Left ventricle myocardium superior (tissue), 1 donor: ENCODE data around the gene XYLT1. TPM values are rescaled to one million over a fixed set of nuclear protein-coding genes. Genes with fewer than 3 reads are reported as not detected.

Experiments used
- ATAC-seq: fragments of 200-7000 bp; cut with Tn5 transposase; one replicate; pipeline ENCODE4 v1.9.1; 2020; ENCODE audit warnings: mild to moderate bottlenecking, moderate library complexity
- DNase-seq: peaks from one replicate; pipeline ENCODE4 v3.0.0-alpha.2; 2020
- intact Hi-C: fragments of 100-400 bp; cut with micrococcal nuclease; formaldehyde crosslinking; loops from one replicate; pipeline ENCODE4 v1.11.0; 2022
- total RNA-seq: library from RNA; stranded (reverse); fragmentation: NEBNext Ultra II Directional; extraction: Animal tissue kit (Norgen Biotek cat#: 25700); gene quantifications from one replicate; pipeline ENCODE4 v1.2.1, GENCODE V29; 2021
- donor health status: DM: no; HTN: yes; CAD: no; lungs with severe emphysema.

Gene XYLT1
- total RNA-seq, 1 donor from 2014 or later, result 1.6 TPM

DNA sequence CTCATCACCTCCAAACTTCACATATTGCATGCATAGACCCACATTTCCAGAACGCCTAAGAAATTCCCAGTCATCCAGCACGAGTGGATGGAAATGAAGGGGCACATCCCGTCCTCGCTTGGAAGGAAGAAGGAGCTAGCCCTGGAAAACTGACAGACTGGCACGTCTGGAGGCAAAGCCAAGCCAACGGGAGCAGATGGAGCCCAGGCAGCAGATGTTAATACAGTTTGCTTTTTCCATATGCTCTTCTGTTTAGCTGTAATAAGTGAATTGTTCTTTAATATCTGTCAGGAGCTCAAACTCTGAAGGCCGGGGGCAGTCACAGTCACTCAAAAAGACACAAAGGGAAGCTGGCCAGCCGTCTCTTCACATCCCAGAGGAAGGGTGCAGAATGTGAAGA is 187.7 kb downstream of the XYLT1 start:
- ATAC-seq (no peak), DNase-seq (no peak)
- intact Hi-C loops, result no loop called here

DNA sequence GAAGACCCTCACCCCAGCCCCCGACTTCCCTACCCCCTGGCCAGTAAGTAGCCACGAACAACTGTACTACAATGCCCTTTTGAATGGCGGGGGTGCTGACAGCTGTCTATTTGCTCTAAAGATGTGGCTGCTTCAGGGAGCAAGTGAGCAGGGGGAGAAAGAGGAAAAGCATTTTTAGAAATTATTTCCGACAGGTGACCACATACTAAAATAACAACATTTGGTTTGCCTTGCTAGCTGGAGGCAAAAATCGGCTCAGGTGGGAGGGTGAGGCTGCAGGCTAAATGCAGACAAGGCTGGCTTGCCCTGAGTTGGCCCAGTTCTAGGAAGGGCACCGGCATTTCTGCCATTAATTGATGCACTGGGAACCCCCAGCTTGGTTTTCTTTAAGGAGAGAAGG is 188.5 kb downstream of the XYLT1 start:
- intact Hi-C loops, result no loop called here
- no peak for DNase-seq
- ATAC-seq, result no peak

DNA sequence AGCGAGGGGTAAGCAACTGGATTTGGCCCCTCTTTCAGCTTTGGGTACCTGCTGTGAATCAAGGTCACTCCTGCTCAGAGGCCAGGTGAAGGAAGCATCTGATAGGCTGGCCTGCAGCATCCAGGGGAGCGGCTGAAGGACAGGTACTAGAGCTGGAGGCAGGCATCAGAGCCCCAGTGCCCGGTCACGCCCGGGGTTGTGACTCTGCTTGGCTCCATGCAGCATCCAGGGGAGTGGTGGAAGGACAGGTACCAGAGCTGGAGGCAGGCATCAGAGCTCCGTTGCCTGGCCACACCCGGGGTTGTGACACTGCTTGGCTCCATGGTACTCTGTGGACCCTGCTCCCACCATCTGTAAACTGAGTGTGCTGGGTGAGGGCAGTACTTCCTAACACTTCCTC is 189.7 kb downstream of the XYLT1 start:
- intact Hi-C loops, result no loop called here

DNA sequence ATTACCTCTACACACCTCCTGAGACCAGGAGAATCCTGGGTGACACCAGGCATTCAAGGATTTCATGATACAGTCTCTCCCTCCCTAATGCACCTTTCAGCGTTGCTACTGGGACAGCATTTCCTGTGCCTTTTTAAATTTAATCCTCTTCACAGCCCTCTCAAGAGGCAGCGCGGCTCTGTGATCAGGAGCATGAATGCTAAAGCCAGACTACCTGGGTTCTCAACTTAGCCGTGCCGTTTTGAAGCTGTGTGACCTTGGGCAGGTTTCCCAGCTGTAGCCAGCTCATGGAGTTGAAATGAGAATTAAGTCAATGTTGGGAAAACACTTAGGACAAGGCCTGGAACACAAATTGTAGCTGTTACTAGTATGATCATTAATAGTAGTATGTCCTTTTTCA is 191.8 kb downstream of the XYLT1 start:
- ATAC-seq (no peak), DNase-seq (no peak)
- intact Hi-C loops, result loop anchor here (5.0 kb wide), 1 partner anchor 188 kb away; no protein-coding TSS in a partner anchor

More for the DNA sequence above, 189.7 kb downstream of the XYLT1 start:
- ATAC-seq (no peak), DNase-seq (no peak)

DNA sequence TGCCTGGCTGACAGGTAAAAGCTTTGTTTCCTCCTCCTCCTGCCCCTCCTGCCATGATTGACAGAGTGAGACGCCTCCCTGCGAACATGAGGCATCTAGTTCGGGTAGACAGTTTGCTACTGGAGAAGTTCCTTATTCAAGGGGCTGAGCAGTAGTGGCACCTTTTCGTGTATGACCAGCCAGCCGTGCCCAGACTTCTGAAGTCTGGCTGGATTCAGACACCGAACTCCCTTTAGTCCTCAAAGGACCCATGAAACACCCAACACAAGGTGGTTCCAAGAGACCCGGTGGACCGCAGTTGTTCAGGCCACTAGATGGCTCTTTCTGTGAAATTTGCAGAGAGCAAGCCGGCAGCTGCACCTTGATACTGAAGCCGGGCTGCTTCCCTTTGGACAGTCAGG is 192.8 kb downstream of the XYLT1 start:
- ATAC-seq (peak; percentile 74), DNase-seq (peak; percentile 61)
- intact Hi-C loops, result loop anchor here (5.0 kb wide), 1 partner anchor 189 kb away; no protein-coding TSS in a partner anchor

DNA sequence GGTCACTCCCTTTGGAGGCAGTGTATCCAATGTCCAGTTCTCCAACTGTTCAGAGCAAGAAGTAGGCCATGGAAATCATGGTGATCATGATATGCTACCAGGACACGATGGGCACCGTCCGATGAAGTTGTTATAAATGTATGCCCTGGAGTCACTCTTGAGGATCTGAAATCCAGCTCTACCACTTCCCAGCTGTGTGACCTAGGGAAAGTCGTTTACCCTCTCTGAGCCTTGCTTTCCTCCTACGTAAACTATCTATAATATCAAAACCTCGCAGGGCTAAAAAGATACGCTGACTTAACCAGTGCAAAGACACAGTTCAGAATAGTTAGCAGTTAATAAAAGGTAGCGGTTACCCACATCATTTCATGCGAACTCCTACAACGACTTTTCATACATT is 194.2 kb downstream of the XYLT1 start:
- DNase-seq (no peak), ATAC-seq (no peak)
- intact Hi-C loops, result loop anchor here (5.0 kb wide), 1 partner anchor 191 kb away; no protein-coding TSS in a partner anchor

DNA sequence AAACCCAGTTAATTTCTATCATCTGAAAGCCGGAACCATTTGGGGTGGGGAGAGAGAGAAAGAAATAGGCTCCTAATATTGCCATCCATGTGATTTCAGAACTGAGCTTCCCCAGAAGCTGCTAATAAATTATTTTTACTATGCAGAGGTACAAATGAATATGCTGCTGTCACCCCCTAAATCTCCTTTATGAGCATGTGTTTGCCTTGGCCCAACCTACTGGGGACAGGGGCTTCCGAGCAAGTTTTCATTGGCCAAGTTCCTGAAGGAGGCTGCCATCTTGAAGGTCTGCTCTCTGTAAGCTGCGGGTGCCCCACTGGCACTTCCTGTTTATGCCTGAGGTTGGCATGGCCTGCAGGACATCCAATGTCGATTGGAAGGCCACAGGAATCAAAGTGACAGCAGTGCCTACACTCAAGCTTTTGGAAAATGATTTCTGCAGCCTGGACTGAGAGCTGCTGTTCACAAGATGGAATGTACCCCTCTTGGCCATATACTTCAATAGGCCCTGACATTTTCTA is 194.7 kb downstream of the XYLT1 start:
- intact Hi-C loops, result loop anchor here (5.0 kb wide), 1 partner anchor 191 kb away; no protein-coding TSS in a partner anchor
- ATAC-seq (no peak), DNase-seq (no peak)

DNA sequence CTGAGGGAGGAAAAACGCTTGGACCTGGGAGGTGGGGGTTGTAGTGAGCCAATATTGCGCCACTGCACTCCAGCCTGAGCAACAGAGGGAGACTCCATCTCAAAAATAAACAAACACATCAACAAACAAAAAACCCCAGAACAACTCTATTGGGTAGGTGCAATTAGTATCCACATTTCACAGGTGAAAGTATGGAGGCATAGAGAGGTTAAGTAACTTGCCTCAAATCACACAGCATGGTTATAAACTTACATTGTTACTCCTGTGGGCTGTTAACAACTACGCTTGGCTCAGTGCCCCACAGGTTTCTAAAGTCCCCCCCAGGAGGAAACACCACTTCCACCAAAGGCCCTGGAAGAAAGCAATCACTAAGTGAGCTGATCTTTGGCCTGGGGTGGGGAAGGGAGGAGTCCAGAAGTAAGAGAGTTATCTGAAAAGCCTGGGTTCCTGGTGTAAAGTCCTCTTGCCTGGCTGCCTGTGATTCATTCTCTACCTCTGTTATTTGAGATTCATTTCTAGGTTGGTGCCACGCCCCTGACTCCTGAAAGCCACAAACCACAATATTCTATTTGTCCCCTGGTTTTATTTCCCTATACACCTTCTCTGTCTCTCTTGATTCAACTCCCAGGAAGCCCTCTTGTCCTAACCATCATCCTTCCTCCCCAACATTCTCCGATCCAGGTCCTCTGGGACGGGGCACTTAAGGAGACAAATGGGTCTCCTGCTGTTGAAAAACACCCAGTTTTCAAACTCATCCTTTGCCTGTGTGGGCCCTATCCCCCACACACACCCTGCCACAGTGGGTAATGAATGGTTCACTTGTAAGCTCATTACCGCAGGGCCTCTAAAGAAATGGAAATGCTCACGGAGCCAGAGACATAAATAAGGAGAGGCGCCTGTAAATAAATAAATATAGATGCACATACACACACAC is 195.4 kb downstream of the XYLT1 start:
- intact Hi-C loops, result loop anchor here (5.0 kb wide), 1 partner anchor 192 kb away; no protein-coding TSS in a partner anchor
- ATAC-seq, result no peak

DNA sequence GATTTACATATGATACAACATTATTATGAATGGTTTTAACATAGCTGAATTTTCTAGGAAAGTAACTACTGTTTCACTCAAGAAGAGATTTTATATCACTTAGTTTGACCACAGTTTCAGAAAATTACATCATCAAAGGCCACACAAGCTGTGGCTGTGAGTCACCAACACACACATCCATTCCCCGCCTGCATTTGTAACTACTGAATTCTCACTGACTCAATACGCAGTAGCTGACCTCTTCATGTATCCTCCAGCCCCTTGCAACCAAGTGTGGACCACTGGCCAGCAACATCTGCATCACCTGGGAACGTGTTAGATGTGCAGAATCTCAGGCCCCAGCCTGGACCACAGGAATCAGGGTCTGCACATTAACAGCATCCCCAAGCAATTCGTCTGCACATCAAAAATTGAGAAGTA is 197.6 kb downstream of the XYLT1 start:
- intact Hi-C loops, result no loop called here
- DNase-seq (no peak), ATAC-seq (peak; percentile 56)

More for the DNA sequence above, 195.4 kb downstream of the XYLT1 start:
- no peak for DNase-seq

DNA sequence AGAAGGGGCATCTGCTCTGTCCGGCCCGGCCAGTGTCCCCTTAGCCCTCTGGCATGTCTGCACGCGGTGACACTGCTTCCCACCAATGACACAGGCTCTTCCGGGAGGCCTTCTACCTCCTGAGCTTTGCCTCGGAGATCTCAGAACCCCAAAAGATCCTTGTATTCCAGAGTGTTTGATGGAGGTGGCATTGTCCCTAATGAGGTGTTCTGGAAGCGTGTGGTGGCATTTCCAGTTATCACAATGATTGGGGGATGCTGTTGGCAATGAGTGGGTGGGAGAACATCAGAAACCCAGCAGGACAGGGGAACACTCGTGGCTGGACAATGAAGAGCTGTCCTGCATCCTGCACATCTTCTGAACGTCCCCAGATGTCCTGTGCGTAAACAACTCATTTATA is 198.0 kb downstream of the XYLT1 start:
- intact Hi-C loops, result no loop called here
- ATAC-seq, result no peak
- DNase-seq, result no peak

DNA sequence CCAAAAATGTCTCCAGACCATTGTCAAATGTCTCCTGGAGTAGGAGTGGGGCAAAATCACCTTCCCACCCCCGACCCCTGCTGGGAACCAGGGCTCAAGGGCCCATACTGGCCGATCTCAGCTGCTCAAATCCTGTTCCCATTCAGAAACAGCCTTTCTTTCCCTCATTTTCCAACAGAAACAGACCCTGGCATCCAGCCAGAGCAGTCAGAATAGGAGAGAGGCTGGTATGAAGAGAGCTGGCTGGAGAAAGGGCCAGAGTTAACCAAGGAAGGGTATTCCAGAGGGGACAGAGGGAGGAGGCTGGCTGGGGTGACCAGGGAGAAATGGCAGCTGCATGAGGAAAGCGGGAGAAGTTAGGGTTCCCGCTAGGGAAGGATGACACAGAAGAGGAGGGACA is 199.1 kb downstream of the XYLT1 start:
- intact Hi-C loops, result no loop called here
- no peak for ATAC-seq

DNA sequence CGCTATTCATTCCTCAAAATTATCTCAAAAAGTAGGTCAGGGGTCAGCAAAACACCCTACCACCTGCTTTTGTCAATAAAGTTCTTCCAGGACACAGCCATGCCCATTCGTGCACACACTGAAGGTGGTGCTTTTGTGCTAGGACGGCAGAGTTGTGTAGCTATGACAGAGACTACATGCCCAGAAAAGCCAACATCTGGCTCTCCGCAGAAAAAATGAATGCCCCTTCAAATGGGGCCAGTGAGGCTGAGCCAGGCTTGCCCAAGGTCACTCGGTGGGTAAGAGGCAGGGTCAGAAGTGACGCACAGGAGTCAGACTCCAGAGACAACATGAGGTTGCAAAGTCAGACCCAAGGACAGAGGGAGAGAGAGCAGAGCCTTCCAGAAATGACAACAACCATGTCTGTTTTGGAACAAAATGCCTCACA is 200.1 kb downstream of the XYLT1 start:
- peak; percentile 62 for ATAC-seq
- intact Hi-C loops, result no loop called here
- DNase-seq, result no peak

More for the DNA sequence above, 199.1 kb downstream of the XYLT1 start:
- DNase-seq, result no peak

DNA sequence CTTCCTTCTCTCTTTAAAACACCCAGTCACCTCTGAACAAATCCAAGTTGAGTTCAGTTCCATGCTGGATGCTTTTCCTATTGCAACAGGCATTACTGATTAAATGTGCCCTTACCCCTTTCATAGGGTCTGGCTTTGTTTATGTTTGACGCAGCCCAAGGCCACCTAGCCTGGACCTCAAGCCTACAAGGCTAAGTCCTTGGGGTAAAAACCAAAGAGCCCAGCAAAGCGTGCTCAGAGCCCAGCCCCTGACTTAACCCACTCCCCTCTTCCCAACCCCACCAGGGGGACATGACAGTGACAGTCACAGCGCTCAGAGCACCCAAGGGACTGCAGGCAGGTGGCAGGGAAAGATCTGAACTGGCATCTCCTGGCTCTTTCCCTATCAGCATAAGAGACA is 200.6 kb downstream of the XYLT1 start:
- no peak for DNase-seq
- no peak for ATAC-seq
- intact Hi-C loops, result no loop called here

DNA sequence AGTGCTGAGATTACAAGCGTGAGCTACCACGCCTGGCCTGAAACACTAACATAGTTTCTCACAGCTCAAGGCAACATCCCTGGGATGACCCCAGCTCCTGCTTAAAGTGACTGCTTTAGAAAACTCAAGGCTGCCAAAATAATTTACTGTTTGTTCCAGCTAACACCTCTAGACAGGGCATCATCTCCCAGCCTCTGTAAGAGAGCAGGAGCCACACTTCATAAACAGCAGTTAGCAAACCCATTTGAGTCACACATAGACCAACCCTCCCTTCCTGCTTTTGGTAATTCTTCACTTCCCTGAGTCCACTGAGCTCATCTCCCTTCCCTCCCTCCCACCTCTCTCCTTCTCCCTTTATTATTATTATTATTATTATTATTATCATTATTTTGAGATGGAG is 201.3 kb downstream of the XYLT1 start:
- intact Hi-C loops, result no loop called here
- DNase-seq (no peak), ATAC-seq (no peak)

DNA sequence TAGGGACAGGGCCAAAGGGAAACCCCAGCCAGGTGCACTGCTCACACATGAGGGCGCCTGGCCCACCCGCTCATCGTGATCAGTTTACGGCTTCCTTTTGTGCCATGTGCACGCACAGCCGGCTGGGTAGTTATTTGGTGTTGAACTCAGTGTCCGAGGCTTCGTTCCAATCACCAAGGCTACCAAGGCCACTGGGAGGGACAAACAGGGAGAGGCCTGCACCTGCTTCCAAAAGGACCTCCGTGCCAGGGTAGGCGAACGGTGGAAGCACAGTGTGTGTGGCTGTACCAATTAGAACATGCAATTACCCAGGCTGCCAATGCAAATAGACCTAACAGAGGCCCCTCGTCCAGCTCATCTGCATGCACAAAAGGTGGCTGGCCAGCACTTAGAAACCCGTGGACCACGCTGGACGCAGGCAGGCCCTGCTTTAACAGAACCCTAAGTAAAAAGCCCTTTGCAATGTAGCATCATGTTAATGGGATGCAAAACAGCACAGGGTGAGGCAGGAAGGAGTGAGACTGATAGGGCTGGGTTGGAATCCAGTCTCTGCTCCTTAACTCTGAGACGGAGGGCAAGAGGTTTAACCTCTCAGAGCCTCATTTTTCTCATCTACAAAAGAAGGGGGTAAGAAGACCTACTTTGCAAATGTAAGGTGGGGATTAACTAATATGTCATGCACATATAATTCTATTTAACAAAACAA is 204.0 kb downstream of the XYLT1 start:
- DNase-seq (no peak), ATAC-seq (no peak)
- intact Hi-C loops, result no loop called here

DNA sequence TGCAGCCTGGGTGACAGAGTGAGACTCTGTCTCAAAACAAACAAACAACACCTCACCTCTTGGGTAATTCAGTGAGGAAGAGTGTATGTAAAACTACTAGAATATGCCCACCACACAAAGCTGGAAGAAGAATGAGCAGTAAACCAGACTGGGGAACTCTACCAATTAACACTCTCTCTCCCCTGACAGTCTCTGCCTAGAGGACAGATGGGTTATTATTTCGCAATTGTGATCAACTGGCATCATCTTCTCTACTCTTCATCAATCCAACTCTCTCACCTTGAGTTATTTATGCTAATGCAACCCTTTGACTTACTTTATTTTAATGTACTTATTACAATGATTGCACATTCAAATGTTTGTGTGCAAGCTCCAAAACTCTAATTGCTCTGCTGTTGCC is 205.6 kb downstream of the XYLT1 start:
- intact Hi-C loops, result no loop called here
- ATAC-seq, result no peak
- DNase-seq, result no peak

DNA sequence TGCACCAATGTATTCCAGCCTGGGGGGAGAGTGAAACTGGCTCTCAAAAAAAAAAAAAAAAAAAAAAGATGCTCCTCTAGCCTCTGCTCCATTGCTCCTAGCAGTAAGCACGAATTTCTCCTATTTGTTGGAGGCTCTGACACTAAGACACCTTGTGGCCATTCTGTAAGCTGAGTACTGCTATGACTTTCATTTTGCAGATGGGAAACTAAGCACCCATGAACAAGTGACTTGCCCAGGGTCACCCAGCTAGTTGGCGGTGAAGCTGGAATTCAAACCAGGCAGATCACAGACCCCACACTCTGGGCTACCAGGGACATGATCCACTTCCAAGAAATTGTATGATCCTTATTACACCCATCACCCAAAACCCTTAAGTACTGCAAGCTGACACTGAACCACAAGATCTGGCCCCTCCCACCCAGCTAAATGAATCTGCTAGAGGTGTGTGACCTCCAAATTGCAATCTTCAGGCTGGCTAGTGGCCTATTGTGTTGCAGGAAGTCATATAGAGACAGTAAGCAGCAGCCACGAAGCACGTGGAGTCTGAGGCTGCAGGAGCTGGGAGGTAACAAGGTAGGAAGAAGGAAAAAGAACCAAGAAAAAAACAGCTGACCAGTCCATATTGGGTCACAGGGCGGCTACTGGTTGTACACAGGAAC is 209.4 kb downstream of the XYLT1 start:
- intact Hi-C loops, result no loop called here
- no peak for DNase-seq
- no peak for ATAC-seq

DNA sequence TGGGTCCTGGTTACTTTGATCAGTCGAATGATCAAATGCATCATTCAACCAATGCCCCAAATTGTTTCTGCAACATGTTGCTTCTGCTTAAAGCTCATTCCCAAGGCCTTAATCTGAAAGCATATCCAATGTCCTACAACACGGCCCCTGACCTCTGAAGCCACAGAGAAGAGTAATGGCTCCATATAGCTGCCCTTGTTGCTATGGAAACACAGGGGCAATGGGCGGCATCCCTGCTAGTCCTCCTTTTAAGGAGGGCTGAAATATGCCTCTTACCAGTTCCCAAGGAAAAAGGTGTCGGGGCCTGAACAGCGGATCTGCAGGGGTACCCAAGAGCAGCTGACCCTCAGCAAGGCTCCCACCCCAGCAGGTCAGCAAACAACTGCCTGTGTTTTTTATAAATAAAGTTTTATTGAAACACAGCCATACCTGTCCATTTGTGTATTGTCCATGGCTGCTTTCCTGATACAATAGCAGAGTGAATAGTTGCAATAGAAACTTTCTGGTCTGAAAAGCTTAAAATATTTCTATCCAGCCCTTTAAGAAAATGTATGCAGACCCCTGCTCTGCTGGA is 210.4 kb downstream of the XYLT1 start:
- intact Hi-C loops, result no loop called here
- ATAC-seq (no peak), DNase-seq (no peak)

DNA sequence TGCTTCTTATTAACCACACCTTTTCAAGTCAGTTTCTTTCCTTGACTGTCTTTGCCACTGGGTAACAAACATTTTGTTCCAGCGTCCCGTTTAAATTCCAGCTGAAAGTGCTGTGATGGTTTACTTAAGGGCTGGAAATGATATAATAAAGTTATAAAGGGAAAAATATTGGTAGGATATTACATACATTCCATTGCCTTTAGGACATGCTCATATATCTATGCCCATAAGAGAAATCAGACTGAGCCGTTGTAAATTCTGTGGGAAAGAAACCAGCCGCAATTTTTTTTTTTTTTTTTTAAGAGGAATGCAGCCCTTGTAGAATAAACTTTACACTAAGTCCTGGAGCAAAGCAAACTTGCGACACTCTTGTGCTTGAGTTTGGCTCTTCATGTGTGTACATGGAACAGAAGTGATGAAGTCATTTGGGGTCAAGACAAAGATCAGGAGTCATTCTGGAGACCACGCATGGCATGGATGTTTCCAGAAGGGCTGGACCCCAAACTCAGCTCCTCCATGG is 210.9 kb downstream of the XYLT1 start:
- ATAC-seq, result no peak
- intact Hi-C loops, result no loop called here
- DNase-seq, result no peak
